Vagina (tissue), 2 donors: ENCODE results near the gene KCNMB2. TPM values are rescaled to one million over a fixed set of nuclear protein-coding genes. Genes with fewer than 3 reads are reported as not detected.
A peak's percentile ranks its signal among the peaks of the same experiment; 100 is the strongest.
"Not testable (repeated sequence)": the region's sequence is repeated elsewhere in the genome, so short reads cannot be mapped to it uniquely, and the experiment has no call there.

Experiments
- DNase-seq, 2 donors: peaks; one replicate each; pipeline ENCODE4 v3.0.0-alpha.2; 2017; ENCODE audit errors: extremely low spot score in 2 of 2
- H3K27ac ChIP-seq: fragments of 200-600 bp; sonication (generic); one replicate; pipeline ENCODE4 v1.5.1; 2019
- H3K27me3 ChIP-seq: fragments of 200-600 bp; sonication (generic); one replicate; pipeline ENCODE4 v1.5.1; 2019
- H3K36me3 ChIP-seq, 2 donors: fragments of 200-600 bp; sonication (generic); one replicate each; pipeline ENCODE4 v1.5.1; 2017 to 2019
- H3K4me1 ChIP-seq: fragments of 200-600 bp; sonication (generic); one replicate; pipeline ENCODE4 v1.5.1; 2019
- H3K4me3 ChIP-seq, 2 donors: fragments of 200-600 bp; sonication (generic); 1 replicate in 1 of 2; 2 replicates in 1 of 2; pipeline ENCODE4 v1.5.1; 2016 to 2019
- H3K9me3 ChIP-seq: fragments of 200-600 bp; sonication (generic); one replicate; pipeline ENCODE4 v1.5.1; 2019
- POLR2A ChIP-seq, 2 donors: fragments of 450-650 bp; IDR thresholded peaks; one replicate each; pipeline ENCODE4 v1.6.1; 2017; ENCODE audit warnings: antibody characterized with exemption in 2 of 2, mild to moderate bottlenecking in 2 of 2, moderate library complexity in 2 of 2
- POLR2AphosphoS5 ChIP-seq, 2 donors: sonication (generic); formaldehyde crosslinking; IDR thresholded peaks; one replicate each; pipeline ENCODE4 v1.9.0; 2017; ENCODE audit warnings: antibody characterized with exemption in 2 of 2, mild to moderate bottlenecking in 2 of 2, low read depth in 1 of 2; ENCODE audit not compliant: insufficient read depth in 1 of 2
- intact Hi-C: fragments of 100-400 bp; cut with DNase I; formaldehyde crosslinking; loops from one replicate; pipeline ENCODE4 v1.15.1; 2023
- total RNA-seq: library from RNA; depleted of rRNA; stranded (reverse); fragments of >200 nt; gene quantifications from one replicate; pipeline ENCODE4 v1.2.3, GENCODE V29; 2016
- TF ChIP-seq, protein P1 (sequence below), 3 experiments: fragments of 450-650 bp in 2 of 3; fragments of 200-600 bp in 1 of 3; sonication (generic) in 1 of 3; IDR thresholded peaks; one replicate each; pipeline ENCODE4 v1.5.1; 2017 to 2019; ENCODE audit warnings: antibody characterized with exemption in 3 of 3, mild to moderate bottlenecking in 2 of 3, moderate library complexity in 2 of 3

KCNMB2 gene
- total RNA-seq, 1 donor from 2014 or later = 1.5 TPM

DNA sequence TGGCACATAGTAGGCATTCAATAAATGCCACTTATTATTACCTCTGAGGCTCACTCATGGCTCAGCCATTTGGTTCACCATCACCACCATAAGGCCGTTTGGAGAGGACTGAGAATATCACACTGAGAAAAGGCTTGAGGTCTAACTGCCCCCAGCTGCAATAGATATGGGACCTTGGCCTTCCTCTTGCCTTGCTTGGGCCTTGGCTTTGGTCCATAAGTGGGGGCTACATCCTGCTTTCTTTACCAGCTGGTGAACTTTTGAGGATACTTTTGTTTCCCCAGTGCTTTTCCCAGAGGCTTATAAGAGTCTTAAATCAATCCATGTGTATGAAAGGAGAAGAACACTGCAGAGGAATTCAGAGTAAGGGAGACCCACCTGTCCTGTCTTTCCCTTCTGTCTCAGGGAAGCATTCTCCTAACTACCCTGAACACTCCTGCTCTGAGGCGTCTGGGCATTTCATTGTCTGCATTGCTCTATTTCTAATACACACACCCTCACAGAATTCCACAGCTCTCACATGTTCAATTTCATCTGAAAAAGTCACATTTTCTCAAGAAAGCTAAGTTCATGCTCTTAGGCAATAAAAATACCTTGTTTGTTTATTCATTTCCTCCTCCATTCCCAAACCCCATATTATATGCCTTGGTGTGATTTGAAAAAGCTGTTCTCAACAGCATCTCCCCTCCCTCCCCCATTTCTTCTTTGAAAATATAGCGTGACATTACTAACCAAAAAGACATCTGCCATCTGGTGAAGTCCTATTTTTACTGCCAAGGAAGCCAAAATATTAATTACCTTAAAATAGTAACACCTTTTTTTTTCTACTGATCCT, 22.5 kb upstream of the KCNMB2 start:
- no peaks in the 10 kb centered on the region for H3K9me3 ChIP-seq
- H3K27me3 ChIP-seq = no peaks in the 10 kb centered on the region
- peak overlapping the region; percentile 35 for H3K27ac ChIP-seq
- DNase-seq = no peak
- no peaks in the 10 kb centered on the region for H3K36me3 ChIP-seq
- TF ChIP-seq POLR2AphosphoS5 (IDR thresholded peaks at IDR 0.05; ENCODE audit: insufficient read depth in 1 of 2, low read depth in 1 of 2) = no peak
- TF ChIP-seq, protein P1, sequence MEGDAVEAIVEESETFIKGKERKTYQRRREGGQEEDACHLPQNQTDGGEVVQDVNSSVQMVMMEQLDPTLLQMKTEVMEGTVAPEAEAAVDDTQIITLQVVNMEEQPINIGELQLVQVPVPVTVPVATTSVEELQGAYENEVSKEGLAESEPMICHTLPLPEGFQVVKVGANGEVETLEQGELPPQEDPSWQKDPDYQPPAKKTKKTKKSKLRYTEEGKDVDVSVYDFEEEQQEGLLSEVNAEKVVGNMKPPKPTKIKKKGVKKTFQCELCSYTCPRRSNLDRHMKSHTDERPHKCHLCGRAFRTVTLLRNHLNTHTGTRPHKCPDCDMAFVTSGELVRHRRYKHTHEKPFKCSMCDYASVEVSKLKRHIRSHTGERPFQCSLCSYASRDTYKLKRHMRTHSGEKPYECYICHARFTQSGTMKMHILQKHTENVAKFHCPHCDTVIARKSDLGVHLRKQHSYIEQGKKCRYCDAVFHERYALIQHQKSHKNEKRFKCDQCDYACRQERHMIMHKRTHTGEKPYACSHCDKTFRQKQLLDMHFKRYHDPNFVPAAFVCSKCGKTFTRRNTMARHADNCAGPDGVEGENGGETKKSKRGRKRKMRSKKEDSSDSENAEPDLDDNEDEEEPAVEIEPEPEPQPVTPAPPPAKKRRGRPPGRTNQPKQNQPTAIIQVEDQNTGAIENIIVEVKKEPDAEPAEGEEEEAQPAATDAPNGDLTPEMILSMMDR (IDR thresholded peaks at IDR 0.05) = no peak
- TF ChIP-seq POLR2A (IDR thresholded peaks at IDR 0.05) = no peak
- H3K4me3 ChIP-seq = no peak overlapping the region
- intact Hi-C loops = no loop called here
- H3K4me1 ChIP-seq = no peaks in the 10 kb centered on the region

DNA sequence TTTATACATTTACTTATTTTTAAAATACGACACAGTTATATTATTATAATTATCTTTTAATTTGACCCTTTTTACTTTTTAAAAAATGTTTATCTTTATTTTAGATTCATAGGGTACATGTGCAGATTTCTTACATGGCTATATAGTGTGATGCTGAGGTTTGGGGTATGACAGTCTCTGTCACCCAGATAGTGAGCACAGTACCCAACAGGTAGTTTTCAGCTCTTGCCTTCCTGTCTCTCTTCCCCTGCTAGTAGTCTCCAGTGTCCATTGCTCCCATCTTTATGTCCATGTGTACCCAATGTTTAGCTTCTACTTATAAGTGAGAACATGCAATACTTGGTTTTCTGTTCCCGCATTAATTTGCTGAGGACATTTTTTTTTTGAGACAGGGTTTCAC, 21.8 kb upstream of the KCNMB2 start:
- TF ChIP-seq, protein P1 (IDR thresholded peaks at IDR 0.05) = no peak
- TF ChIP-seq POLR2AphosphoS5 (IDR thresholded peaks at IDR 0.05; ENCODE audit: insufficient read depth in 1 of 2, low read depth in 1 of 2) (no peak), POLR2A (IDR thresholded peaks at IDR 0.05) (no peak)
- Histone ChIP-seq H3K9me3 (no peaks in the 10 kb centered on the region), H3K27me3 (no peaks in the 10 kb centered on the region), H3K36me3 (no peaks in the 10 kb centered on the region), H3K27ac (no peak overlapping the region), H3K4me3 (no peak overlapping the region), H3K4me1 (no peaks in the 10 kb centered on the region)
- no peak for DNase-seq
- intact Hi-C loops = no loop called here

DNA sequence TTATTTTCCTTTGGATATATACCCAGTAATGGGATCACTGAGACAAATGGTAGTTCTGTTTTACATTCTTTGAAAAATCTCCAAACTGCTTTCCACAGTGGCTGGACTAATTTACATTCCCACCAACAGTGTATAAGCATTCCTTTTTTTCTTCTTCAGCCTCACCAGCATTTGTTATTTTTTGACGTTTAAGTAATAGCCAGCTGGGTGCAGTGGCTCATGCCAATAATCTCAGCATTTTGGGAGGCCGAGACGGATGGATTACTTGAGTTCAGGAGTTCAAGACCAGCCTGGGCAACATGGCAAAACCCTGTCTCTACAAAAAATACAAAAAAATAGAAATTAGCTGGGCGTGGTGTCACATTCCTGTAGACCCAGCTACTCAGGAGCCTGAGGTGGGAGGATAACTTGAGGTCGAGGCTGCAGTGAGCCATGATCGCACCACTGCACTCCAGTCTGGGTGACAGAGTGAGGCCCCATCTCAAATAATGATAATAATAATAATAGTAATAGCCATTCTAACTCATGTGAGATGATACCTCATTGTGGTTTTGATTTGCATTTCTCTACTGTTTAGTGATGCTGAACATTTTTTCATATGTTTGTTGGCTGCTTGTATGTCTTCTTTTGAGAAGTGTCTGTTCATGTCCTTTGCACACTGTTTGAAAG, 21.0 kb upstream of the KCNMB2 start:
- H3K4me1 ChIP-seq, H3K36me3 ChIP-seq, intact Hi-C loops, H3K4me3 ChIP-seq, H3K27ac ChIP-seq, H3K9me3 ChIP-seq, DNase-seq, H3K27me3 ChIP-seq: not testable (repeated sequence)

DNA sequence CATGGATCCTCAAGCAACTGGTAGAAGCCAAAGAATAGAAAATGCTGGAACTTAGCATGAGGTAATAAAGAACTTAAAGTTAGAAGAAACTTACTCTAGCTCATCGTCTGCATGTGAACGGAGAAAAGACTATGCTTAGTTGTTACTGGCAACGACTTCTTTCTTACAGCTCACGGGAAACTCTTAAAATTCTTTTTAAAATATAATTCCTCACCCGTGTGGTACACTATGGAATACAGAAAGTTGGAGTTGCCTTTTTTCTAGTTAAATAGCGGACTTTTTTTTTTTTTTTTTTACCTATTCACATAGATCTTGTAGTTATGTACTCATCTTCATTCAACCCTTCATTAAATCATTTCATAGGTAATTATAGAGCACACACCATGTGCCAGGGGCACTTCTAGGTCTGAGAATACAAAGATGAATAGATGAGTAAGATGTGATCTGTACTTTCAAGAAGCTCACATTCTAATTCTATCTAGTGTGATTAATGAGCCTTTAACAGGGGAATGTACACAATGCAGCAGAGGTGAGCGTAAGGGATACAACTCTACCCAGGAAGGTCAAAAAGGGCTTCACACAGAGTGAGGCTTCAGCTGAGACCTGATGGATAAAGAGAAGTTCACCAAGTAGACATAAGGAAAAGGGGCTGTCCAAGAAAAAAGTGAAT, 18.4 kb upstream of the KCNMB2 start:
- intact Hi-C loops = no loop called here
- H3K27me3 ChIP-seq = no peaks in the 10 kb centered on the region
- no peaks in the 10 kb centered on the region for H3K4me1 ChIP-seq
- no peak overlapping the region for H3K4me3 ChIP-seq
- no peaks in the 10 kb centered on the region for H3K9me3 ChIP-seq
- no peak overlapping the region for H3K27ac ChIP-seq
- DNase-seq = no peak
- no peak for TF ChIP-seq POLR2A (IDR thresholded peaks at IDR 0.05)
- no peak for TF ChIP-seq POLR2AphosphoS5 (IDR thresholded peaks at IDR 0.05; ENCODE audit: insufficient read depth in 1 of 2, low read depth in 1 of 2)
- TF ChIP-seq, protein P1 (IDR thresholded peaks at IDR 0.05) = no peak
- no peaks in the 10 kb centered on the region for H3K36me3 ChIP-seq

DNA sequence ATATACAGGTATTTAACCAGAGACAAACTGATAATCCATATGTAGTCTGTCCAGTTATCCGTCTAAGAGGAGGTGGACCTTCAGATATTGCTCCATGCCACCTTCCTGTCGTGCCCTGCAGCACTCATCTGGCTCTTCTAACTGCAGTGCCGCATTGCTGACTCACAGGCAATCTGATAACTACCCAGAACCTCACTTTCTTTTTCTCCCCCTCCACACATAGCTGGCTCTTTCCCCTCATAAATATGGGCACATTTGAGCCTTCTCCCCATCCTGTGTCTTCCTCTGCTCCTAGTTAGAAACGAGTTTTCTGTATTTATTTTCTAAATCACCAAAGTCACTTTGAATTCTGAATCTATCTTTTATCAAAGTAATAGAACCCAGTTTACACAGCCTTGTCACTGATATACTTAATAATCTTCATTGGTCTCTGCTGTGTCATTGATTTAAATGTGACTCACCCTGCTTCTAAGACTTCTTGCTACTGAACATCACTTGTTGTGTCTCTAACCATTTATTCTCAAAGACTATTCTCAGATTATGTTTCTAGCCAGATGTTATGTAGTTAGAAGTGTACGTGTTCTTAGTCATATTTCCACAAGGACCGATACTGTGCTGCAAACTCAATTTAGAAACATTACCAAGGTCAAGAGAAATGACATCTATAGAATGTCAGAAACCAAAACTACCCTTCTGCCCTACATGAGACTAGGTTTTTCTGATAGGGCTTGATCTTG, 17.4 kb upstream of the KCNMB2 start:
- Histone ChIP-seq H3K27ac (no peak overlapping the region), H3K4me1 (no peaks in the 10 kb centered on the region), H3K36me3 (no peaks in the 10 kb centered on the region), H3K27me3 (no peaks in the 10 kb centered on the region), H3K4me3 (no peak overlapping the region), H3K9me3 (no peaks in the 10 kb centered on the region)
- intact Hi-C loops = no loop called here
- DNase-seq = no peak
- no peak for TF ChIP-seq POLR2A (IDR thresholded peaks at IDR 0.05)
